ENCODE measurements around the gene AKAP13. TPM values are rescaled to one million over a fixed set of nuclear protein-coding genes. Genes with fewer than 3 reads are reported as not detected.

Gene AKAP13
- total RNA-seq, 4 donors from 2014 or later, result 128 to 460 (median 243) TPM

- H3K4me1 ChIP-seq, result no peaks in the 10 kb centered on the region
- peak overlapping the region; percentile 95 to 97 for H3K27ac ChIP-seq
- no peak for DNase-seq
- H3K4me3 ChIP-seq, result peak overlapping the region; percentile 65 to 97
- intact Hi-C loops (cut with DNase I; ENCODE audit: low total_unique reads), result no loop called here
- no peaks in the 10 kb centered on the region for H3K9me3 ChIP-seq
- H3K27me3 ChIP-seq, result no peaks in the 10 kb centered on the region
- no peaks in the 10 kb centered on the region for H3K36me3 ChIP-seq
- no peak for TF ChIP-seq POLR2A (IDR thresholded peaks at IDR 0.05)
- no peak for TF ChIP-seq CTCF (IDR thresholded peaks at IDR 0.05)
Observed at GRCh38 chr15:85381850-85382751, 1.7 kb downstream of the AKAP13 start.

DNA sequence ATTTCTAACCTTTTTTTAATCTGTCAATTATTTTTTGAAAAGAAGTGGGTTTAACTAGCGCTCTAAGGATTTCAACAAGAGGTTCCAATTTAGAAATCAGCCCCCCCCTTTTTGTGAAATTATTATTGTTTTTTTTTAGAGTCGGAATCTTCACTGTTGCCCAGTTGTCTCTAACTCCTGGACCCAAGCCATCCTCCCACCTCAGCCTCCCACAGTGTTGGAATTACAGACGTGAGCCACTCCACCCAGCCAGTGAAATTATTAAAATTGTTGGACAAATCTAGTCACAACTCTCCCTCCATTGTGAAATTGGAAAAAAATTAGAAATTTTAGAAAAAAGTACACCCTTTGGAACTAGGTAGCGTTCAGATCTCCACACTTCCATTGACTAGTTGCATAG lies 2.5 kb downstream of the AKAP13 start:
- TF ChIP-seq POLR2A (IDR thresholded peaks at IDR 0.05) (no peak), CTCF (IDR thresholded peaks at IDR 0.05) (no peak)
- H3K36me3 ChIP-seq, result no peaks in the 10 kb centered on the region
- no peaks in the 10 kb centered on the region for H3K4me1 ChIP-seq
- peak; percentile 24 to 30 for DNase-seq
- H3K27ac ChIP-seq, result peak overlapping the region; percentile 95 to 97
- H3K27me3 ChIP-seq, result no peaks in the 10 kb centered on the region
- intact Hi-C loops (cut with DNase I; ENCODE audit: low total_unique reads), result no loop called here
- no peaks in the 10 kb centered on the region for H3K9me3 ChIP-seq
- peak overlapping the region in 1 of 2 donors; percentile 65 for H3K4me3 ChIP-seq

DNA sequence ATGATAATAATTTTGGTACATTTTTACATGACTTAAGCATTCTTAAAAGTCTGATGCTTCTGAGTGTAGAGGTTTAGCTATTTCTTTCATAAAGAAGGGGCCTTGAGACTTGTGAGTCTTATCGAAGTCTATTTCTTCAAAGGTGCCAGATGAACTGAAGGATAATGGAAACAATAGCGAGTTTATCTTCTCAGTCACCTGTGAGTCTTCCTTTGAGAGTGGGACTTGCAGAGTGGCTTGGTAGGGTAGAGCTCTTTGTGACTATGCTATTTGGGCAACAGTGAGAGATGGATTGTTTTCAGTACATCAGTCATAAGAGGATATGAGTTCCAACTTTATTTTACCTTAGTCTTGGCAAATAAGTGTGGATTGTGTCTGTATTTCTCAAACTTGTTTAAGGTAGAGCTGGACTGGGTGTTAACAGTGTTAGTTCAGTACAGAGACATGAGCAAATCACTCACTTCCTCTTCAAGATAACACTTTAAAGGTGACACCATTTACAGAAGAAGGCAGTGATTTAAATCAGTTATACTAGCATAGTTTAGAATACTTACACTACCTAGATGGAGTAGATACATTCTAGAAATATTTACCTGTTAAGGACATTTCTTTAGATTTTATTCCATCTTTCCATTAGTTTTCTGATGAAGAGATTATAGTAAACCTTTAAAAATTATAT lies 3.2 kb downstream of the AKAP13 start:
- peak overlapping the region in 1 of 2 donors; percentile 97 for H3K27ac ChIP-seq
- intact Hi-C loops (cut with DNase I; ENCODE audit: low total_unique reads), result no loop called here
- no peaks in the 10 kb centered on the region for H3K4me1 ChIP-seq
- no peaks in the 10 kb centered on the region for H3K9me3 ChIP-seq
- TF ChIP-seq CTCF (IDR thresholded peaks at IDR 0.05) (no peak), POLR2A (IDR thresholded peaks at IDR 0.05) (no peak)
- no peaks in the 10 kb centered on the region for H3K36me3 ChIP-seq
- H3K4me3 ChIP-seq, result no peak overlapping the region
- no peak for DNase-seq
- no peaks in the 10 kb centered on the region for H3K27me3 ChIP-seq

GRCh38 chr15:85386261-85386660 lies 5.9 kb downstream of the AKAP13 start:
- Histone ChIP-seq H3K4me1 (no peaks in the 10 kb centered on the region), H3K4me3 (no peak overlapping the region), H3K36me3 (no peaks in the 10 kb centered on the region), H3K9me3 (no peaks in the 10 kb centered on the region), H3K27me3 (no peaks in the 10 kb centered on the region), H3K27ac (no peak overlapping the region)
- no peak for DNase-seq
- intact Hi-C loops (cut with DNase I; ENCODE audit: low total_unique reads), result no loop called here
- TF ChIP-seq POLR2A (IDR thresholded peaks at IDR 0.05), result no peak
- no peak for TF ChIP-seq CTCF (IDR thresholded peaks at IDR 0.05)

Data from uterus (tissue), 4 donors.